ENCODE results near the gene CAB39. TPM values are rescaled to one million over a fixed set of nuclear protein-coding genes. Genes with fewer than 3 reads are reported as not detected.
A peak's percentile ranks its signal among the peaks of the same experiment; 100 is the strongest.

The CAB39 gene
- total RNA-seq, 1 experiment from 2014 or later, result 86.1 TPM

GRCh38 chr2:230809015-230809414 is 96.4 kb downstream of the CAB39 start:
- Histone ChIP-seq H3K4me1 (replicated peaks; ENCODE audit: insufficient read depth) (no peaks in the 10 kb centered on the region), H3K4me2 (no peak overlapping the region), H3F3A (ENCODE audit: insufficient read depth, low read depth) (peaks cover 23% of the 10 kb centered on the region; the same call in 1 of the 2 replicates), H3K9me3 (ENCODE audit: insufficient read depth, low read depth) (no peaks in the 10 kb centered on the region), H3K4me3 (no peak overlapping the region), H2AFZ (no peak overlapping the region), H3K27ac (no peak overlapping the region), H4K20me1 (ENCODE audit: insufficient read depth) (no peaks in the 10 kb centered on the region; the same call in 1 of the 2 replicates), H3K9me2 (ENCODE audit: insufficient read depth) (no peaks in the 10 kb centered on the region), H3K36me3 (ENCODE audit: low read depth) (0 out of 2 replicates have a peak, but pooled peaks cover 18% of the 10 kb centered on the region), H3K27me3 (ENCODE audit: insufficient read depth, low read depth) (no peaks in the 10 kb centered on the region), H3K79me2 (ENCODE audit: low read depth) (no peaks in the 10 kb centered on the region)
- TF ChIP-seq, protein P1, sequence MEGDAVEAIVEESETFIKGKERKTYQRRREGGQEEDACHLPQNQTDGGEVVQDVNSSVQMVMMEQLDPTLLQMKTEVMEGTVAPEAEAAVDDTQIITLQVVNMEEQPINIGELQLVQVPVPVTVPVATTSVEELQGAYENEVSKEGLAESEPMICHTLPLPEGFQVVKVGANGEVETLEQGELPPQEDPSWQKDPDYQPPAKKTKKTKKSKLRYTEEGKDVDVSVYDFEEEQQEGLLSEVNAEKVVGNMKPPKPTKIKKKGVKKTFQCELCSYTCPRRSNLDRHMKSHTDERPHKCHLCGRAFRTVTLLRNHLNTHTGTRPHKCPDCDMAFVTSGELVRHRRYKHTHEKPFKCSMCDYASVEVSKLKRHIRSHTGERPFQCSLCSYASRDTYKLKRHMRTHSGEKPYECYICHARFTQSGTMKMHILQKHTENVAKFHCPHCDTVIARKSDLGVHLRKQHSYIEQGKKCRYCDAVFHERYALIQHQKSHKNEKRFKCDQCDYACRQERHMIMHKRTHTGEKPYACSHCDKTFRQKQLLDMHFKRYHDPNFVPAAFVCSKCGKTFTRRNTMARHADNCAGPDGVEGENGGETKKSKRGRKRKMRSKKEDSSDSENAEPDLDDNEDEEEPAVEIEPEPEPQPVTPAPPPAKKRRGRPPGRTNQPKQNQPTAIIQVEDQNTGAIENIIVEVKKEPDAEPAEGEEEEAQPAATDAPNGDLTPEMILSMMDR (conservative IDR thresholded peaks at IDR 0.05), result no peak
- TF ChIP-seq EZH2 (IDR thresholded peaks at IDR 0.05; ENCODE audit: low read depth), result no peak
- no TSS peak for BruUV-seq (replicated peaks)
- intact Hi-C loops (cut with micrococcal nuclease; ENCODE audit: unreplicated experiment), result no loop called here
- no peak for DNase-seq
- ChIA-PET POLR2A (ENCODE audit: unreplicated experiment) (interaction anchor here (0.5 to 0.6 kb wide), 2 partner anchors 12 to 963 kb away, joined by 9 to 15 read pairs; no protein-coding TSS in a partner anchor), CTCF (interaction anchor here (0.5 to 1.3 kb wide), 2 partner anchors 15 to 194 kb away, joined by 3 to 5 read pairs; no protein-coding TSS in a partner anchor)

GRCh38 chr2:230809677-230810251 is 97.1 kb downstream of the CAB39 start:
- no peaks in the 10 kb centered on the region for H3K9me3 ChIP-seq (ENCODE audit: insufficient read depth, low read depth)
- no peak overlapping the region for H3K4me3 ChIP-seq
- no peaks in the 10 kb centered on the region for H3K27me3 ChIP-seq (ENCODE audit: insufficient read depth, low read depth)
- no peak overlapping the region for H2AFZ ChIP-seq
- H3K36me3 ChIP-seq (ENCODE audit: low read depth), result 0 out of 2 replicates have a peak, but pooled peaks cover 20% of the 10 kb centered on the region
- no peak for DNase-seq
- H3K9me2 ChIP-seq (ENCODE audit: insufficient read depth), result no peaks in the 10 kb centered on the region
- H3K4me1 ChIP-seq (replicated peaks; ENCODE audit: insufficient read depth), result no peaks in the 10 kb centered on the region
- no TSS peak for BruUV-seq (replicated peaks)
- peaks cover 27% of the 10 kb centered on the region; the same call in 1 of the 2 replicates for H3F3A ChIP-seq (ENCODE audit: insufficient read depth, low read depth)
- H3K79me2 ChIP-seq (ENCODE audit: low read depth), result no peaks in the 10 kb centered on the region
- intact Hi-C loops (cut with micrococcal nuclease; ENCODE audit: unreplicated experiment), result loop anchor here (5.0 to 10.0 kb wide), 4 partner anchors 97 to 1005 kb away; partner anchors contain the start of genes CAB39 and SLC16A14
- ChIA-PET POLR2A (ENCODE audit: unreplicated experiment) (interaction anchor here (0.5 to 0.6 kb wide), 2 partner anchors 13 to 963 kb away, joined by 9 to 15 read pairs; no protein-coding TSS in a partner anchor), CTCF (interaction anchor here (0.6 to 1.3 kb wide), 2 partner anchors 15 to 1396 kb away, joined by 3 to 14 read pairs; no protein-coding TSS in a partner anchor)
- no peaks in the 10 kb centered on the region; the same call in 1 of the 2 replicates for H4K20me1 ChIP-seq (ENCODE audit: insufficient read depth)
- H3K4me2 ChIP-seq, result no peak overlapping the region
- TF ChIP-seq, protein P1 (conservative IDR thresholded peaks at IDR 0.05), result peak; percentile 52; the same call in 1 of the 2 replicates
- TF ChIP-seq EZH2 (IDR thresholded peaks at IDR 0.05; ENCODE audit: low read depth), result no peak
- H3K27ac ChIP-seq, result no peak overlapping the region

DNA sequence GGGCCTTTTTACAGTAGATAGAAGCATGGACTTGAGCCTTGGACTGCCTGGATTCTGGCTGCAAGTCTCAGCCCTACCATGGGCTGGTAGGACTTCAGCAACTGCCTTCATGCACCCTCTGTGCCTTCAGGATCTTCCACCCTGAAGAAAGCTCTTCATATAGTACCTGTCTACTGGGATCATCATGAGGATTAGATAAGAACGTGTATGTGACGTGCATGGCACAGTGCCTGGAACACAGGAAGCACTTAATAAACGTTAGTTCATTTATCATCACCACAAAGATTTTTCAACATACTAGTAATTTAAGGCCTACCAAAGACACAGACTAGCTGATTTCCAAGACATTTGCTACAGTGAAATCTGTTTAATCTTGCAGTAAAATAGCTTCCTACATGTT is 98.9 kb downstream of the CAB39 start:
- Histone ChIP-seq H3K9me2 (ENCODE audit: insufficient read depth) (no peaks in the 10 kb centered on the region), H2AFZ (no peak overlapping the region), H3K79me2 (ENCODE audit: low read depth) (no peaks in the 10 kb centered on the region), H3K4me3 (no peak overlapping the region), H4K20me1 (ENCODE audit: insufficient read depth) (no peaks in the 10 kb centered on the region; the same call in 1 of the 2 replicates), H3K4me1 (replicated peaks; ENCODE audit: insufficient read depth) (no peaks in the 10 kb centered on the region), H3K27me3 (ENCODE audit: insufficient read depth, low read depth) (no peaks in the 10 kb centered on the region), H3F3A (ENCODE audit: insufficient read depth, low read depth) (peaks cover 27% of the 10 kb centered on the region; the same call in 1 of the 2 replicates), H3K27ac (peak overlapping the region; percentile 9; the same call in 1 of the 2 replicates), H3K4me2 (no peak overlapping the region), H3K36me3 (ENCODE audit: low read depth) (peaks cover 27% of the 10 kb centered on the region; the same call in 1 of the 2 replicates), H3K9me3 (ENCODE audit: insufficient read depth, low read depth) (no peaks in the 10 kb centered on the region)
- TF ChIP-seq, protein P1 (conservative IDR thresholded peaks at IDR 0.05), result no peak
- no peak for TF ChIP-seq EZH2 (IDR thresholded peaks at IDR 0.05; ENCODE audit: low read depth)
- ChIA-PET CTCF (interaction anchor here (0.6 kb wide), 1 partner anchor 867 kb away, joined by 4 read pairs; no protein-coding TSS in a partner anchor), POLR2A (ENCODE audit: unreplicated experiment) (no interaction called here)
- no peak for DNase-seq
- intact Hi-C loops (cut with micrococcal nuclease; ENCODE audit: unreplicated experiment), result loop anchor here (5.0 to 10.0 kb wide), 4 partner anchors 99 to 1007 kb away; partner anchors contain the start of genes CAB39 and SLC16A14
- no TSS peak for BruUV-seq (replicated peaks)

Measured in PC-9 (cell line).